Measurements from ENCODE around the gene DCC.

DCC gene

DNA sequence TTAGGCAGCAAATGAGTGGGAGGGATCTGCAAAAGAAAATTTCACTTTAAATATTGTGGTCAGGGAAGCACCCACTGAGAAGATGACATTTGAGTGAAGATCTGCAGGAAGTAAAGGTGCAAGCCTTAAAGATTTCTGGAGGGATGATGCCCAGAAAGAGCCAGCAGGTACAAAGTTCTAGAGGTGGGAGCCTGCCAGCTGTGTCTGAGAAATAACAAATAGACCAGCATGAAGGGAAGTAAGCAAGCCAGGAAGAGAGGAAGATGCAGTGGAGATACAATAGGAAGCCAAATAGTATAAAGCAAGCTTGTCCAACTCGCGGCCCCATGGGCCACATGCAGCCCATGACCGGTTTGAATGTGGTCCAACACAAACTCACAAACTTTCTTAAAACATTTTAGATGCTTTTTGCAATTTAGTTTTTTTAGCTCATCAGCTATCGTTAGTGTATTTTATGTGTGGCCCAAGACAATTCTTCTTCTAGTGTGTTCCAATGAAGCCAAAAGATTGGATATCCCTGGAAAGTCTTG, 489.9 kb downstream of the DCC start:
- no peak for DNase-seq

DNA sequence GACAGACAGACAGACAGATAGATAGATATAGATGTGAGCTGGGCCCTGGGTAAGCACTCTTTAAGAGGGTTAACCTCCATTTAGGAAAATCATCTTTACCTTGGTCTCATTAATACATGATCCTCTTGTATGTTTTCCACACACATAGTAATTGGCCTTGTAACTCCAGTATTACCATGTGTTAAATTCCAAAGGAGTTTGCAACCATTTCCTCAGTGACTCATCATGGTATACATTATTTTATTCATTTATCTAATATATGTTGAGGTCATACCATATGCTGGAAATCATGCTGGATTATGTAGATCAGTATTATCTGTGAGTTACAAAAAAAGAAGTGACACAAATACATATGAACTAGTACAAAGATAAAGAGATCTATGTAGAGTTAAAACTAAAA, 504.3 kb downstream of the DCC start:
- no peak for DNase-seq

DNA sequence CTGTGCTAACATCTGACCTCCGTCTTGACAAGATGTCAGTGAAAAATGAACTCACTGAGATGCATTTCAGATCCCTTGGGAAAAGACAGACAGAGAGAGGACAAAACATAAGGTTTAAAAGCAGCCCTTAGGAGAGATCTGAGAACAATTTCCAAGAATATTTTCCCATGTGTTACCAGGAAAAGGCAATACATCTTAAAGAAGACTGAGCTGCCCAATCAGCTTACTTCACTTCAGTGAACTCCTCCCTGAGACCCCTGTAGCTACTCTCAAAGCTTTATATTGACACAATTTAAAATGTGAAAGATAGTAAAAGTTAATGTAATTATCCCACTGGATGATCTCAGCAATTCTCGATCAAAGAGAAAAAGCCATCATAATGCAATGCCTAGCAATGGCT, 505.0 kb downstream of the DCC start:
- no peak for DNase-seq

DNA sequence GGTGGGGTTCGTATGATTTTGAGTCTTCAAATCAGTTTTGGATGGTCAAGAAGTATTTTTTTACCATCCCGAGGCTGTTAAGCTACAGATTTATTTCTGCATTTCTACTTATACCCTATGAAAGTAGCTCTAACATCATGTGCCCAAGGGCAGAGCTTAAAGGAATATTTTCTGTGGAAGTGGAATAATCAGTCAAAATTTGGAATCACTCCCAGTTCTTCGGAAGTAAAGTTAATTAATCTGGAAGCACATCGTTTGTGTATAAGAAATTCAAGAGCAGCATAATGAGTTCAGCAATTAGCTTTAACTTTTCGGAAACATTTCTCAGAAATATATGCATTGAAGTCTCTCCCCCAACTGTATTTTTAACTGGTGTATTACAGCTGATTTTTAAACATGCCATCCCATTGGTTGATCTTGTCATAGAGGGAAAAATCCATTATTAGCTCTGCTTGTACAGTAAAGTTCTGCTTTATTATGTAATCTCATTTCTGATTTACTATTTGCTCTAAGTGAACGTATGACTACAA, 510.1 kb downstream of the DCC start:
- no peak for DNase-seq

DNA sequence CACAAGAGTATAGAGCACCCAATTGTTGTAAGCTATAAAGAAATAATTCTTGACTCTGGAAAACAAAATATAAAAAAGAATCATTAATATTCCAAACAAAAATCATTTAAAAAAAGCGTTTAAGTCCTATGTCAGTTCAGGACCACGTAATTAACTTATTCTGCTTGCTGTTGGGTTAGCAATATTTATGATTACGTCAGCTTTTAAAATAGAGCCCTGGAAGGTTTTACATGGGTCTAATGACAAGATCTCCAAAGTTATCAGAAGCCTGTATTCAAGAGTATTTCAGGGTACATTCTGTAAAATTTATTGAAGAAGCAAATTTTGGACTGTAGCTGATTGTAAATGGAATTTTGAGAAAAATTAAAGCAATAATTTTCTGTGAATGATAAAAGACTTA, 521.6 kb downstream of the DCC start:
- no peak for DNase-seq

DNA sequence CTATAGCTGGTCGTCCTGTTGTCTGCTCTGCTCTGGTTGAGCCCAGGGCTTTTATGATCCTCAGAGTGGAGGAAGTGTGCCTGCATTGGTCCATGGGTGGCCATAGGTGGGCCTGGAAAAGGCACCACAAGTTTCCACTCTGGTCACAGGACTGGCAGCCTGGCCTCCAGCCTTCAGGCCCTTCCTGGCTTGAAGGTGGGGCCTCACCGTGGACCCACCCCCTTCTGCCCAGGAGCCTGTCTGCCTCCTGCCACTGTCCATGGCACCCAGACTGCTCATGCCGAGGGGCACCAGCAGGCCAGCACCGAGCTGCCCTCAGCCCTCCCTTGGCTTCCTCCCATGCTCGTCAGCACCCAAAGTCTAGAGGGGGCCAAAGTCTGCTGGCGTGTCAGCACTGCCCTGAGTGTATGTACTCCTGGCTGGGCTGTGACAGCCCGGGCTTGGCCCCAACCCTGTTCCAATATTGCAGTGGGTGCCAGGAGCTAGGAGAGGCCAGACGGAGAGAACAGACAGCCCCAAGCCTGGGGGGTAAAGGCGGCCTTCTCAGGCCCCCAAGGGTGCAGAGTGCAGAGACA, 529.4 kb downstream of the DCC start:
- no peak for DNase-seq

DNA sequence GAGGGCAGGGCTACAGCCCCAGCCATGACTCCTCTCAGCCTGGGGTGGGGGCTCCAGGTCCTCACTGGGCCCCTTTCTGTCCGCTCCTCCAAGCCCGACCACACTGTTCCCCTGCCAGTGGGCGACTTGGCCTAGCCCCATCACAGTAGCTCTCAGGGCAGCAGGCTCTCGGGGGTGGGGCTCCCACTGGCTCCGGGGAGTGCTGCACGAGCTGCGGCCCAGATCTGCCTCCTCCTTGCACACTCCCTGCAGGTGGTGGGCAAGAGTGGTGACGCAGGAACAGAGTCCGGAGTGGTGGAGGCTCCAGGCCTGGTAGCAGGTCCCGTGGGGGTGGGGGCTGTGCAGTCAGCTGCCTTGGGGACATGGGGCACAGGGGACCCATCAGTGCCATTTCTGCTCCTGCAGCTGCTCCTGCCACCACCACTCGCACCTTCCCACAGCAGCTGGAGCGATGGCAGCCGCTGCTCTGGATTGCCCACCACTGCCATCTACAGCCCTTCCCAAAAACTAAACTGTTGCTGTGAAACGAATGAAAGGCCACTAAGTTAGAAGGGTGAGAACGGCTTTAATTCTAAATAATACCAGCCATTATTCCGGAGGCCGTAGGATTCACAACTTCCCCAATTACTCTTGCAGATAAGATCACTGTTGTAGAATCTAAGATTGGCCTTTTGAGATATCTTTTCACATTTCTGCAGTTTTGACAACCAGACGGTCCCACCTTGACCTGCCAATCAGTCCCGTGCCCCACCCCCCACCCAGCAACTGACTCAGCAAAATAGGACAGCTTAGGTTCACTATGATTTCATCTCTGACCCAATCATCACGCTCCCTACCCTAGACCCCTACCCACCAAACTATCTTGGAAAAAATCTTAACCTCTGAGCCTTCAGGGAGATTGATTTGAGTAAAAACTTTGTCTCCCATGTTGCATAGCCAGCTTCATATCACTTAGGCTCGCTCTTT, 530.2 kb downstream of the DCC start:
- no peak for DNase-seq

DNA sequence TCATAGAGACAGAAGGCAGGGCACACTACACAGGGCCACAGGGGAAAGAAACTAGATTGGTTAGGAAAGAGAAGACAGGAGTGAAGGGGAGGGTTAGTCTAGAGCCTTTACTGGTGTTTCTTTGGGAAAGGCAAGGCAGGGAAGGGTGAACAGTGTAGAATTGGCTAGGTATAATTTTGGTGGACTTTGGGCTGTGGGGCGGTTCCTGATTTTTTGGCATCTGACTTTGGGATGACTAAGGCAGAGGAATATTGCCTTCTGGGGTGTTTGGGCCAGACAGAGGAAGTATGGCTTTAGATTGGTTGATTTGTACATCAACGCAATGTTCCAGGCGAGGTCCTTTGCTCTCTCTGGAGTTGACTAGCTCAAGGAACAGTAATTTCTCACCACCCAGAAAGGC, 534.8 kb downstream of the DCC start:
- no peak for DNase-seq

DNA sequence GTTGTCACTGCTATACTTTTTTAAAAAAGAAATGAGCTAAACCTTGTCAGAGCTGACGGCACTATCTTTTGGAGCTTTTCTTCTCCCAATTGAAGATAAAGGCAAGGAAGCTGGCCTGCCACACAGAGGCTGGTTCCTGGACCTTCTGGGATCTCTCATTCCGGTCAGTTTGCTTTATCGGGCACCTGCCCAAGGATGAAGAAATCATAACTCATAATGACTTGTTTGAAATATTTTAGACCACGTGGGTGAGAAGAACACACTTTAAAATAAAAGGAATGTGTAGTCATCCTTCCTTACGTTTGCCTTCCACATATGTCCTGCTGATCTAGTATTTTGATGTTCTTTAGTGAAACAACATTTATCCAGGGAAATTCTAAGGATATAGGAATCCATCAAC, 535.7 kb downstream of the DCC start:
- DNase-seq = no peak

DNA sequence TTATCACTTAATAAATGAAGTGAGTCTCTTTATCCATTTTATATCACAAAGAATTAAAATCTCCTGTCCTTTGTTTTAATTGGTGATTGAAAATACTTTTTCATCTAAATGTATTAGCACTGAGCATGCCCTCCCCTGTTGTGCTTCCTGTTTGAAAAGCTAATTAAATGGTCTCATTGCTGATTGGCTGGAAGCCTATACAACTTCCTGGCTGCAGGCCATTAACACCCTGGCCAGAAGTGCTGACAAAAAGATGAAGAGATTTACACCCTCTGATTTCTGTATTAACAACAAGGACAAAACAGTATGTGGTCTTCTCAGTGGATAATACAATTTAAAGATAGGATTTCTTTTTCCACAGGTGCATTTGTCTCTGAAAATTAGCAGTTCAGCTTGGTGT, 548.0 kb downstream of the DCC start:
- no peak for DNase-seq

DNA sequence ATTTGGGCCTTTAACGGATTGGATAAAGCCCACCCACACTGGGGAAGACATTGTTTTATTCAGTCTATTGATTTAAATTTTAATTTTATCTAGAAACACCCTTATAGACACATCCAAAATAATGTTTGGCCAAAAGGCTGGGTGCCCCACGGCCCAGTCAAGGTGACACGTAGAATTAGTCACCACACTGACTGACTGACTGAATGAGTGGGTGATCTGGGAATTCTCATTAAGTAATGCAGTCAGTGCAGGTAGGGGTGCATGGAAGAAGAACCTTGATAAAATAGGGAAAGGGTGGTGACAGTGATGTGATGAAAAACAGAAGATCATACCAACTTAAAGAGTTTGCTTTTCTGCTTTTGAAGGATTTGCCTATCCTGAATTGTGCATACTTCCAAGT, 554.8 kb downstream of the DCC start:
- no peak for DNase-seq

DNA sequence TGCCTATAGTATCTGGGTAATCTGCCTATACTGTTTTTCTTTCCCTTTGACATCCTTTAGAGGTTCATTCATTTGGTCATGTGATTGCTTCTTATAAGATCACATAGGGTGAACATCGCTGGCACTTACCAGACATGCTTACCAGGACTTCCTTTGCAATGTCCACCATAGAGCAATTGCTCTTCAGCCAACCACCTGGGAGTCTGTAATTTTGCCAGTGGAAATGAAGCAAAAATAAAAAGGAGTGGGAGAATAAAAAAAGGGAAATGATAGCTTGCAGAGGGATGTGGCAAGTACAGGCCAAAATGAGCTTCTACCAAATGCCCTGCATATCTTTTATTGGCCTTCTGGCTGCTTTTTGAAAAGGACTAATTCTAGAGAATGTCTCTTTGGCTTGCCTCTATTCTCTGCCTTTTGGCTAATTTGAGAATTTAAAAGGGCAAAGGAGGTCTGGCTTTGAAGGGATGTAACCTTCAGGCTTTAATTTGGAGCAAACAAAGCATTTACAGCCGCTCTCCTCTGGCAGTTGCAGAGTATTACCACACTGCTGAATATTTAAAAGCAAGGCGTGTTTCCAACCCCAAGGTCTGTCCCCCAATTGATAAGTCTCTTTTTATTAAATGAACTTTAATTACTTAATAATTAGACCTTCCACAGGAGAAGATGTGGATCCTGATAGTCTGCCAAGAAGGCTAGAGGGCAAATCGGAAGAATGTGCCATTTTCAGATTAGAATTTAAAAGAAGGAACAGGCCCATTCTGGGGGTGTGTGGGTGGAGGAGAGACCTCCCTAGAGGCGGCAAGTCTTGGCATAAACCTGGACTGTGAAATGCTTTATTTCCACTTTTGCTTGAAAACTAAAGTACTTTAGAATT, 557.9 kb downstream of the DCC start:
- DNase-seq = no peak

DNA sequence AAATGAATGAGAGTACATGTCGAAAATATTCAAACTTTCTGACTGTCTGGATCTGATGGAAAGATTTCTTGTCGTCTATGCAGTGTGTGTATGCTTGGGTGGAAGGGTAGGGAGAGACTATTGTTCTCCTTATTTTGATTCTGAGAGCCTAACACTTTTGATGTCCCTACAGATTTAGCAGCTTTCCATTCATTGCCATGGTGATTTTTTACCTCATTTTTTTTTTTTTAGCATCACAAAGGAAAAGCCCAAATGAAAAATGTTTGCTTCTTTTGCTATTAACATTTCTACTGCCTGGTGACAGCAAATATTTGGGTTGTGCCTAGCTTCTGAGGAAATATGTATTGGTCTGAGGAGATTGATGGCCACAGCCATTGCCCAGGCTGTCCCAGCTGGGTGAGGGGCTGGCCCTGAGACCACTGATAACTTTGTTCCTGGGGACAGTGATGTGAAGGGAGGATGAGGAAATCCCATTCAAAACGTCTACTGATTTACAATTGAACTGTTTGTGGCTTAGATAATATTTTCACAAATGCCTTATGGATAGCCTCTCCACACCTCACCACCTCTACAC, 558.6 kb downstream of the DCC start:
- no peak for DNase-seq

DNA sequence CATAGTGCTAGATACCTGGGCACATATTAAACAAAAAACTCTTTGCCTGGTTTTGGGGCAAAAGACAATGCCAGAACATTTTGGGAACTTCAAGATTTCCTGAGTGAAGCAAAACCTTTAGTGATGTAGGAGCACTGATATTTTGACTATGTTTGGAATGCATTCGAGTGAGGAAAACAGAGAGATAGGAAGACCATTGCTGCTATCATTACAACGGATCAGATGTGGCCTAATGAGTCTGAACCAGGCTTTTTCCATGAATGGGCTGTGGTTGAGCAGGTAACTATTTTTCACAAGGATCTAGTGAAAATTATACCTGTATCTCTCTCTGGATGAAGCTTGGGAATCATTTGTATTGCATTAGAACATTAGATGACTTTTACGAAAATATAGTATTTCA, 562.2 kb downstream of the DCC start:
- no peak for DNase-seq

DNA sequence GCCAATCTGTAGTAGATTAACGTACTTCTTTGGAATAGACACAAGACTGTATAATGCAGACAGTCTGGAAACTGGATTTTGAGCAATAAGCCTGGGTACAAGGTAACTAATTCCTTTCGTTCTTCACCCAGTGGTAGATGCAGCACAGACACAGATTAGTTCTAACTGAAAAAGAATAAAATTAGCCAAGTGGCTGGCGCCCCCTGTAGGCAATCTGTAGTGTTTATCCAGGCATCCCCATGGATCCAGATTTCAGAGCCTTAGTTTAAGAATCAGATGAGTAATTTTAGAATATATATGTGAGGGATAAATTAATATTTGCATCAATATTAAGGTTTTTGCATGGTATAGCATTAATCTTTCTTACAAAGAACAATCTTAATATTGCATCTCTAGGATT, 563.9 kb downstream of the DCC start:
- DNase-seq = no peak

DNA sequence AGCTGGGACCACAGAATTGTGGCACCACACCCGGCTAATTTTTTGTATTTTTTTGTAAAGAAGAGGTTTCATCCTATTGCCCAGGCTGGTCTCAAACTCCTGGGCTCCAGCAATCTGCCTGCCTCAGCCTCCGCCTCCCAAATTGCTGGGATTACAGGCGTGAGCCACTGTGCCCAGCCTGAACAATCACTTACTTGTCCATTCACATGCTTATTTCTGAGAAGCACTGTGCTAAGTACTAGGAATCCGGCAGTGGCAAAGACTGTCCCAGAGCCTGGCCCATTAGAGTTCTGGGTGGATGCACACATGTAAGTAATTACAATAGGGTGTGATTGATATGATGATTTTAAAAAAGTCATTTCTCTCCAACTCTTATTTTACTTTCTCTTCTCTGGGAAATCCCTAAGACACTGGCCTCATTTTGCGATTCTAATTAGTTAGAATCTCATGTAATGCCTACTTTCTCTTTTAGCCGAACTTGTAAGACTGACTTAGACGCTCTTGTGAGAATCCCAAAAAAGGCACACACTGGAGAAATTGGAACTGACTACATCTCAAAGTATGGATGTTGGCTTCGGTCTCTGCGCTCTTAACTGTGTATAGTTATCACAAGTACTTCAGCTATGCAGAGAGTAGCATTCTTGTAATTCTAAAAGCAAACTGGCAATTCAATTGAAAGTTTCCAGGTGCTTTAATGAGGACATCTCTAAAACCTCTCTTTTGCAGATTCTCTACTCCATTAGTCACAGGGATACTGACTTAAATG, 567.7 kb downstream of the DCC start:
- no peak for DNase-seq

DNA sequence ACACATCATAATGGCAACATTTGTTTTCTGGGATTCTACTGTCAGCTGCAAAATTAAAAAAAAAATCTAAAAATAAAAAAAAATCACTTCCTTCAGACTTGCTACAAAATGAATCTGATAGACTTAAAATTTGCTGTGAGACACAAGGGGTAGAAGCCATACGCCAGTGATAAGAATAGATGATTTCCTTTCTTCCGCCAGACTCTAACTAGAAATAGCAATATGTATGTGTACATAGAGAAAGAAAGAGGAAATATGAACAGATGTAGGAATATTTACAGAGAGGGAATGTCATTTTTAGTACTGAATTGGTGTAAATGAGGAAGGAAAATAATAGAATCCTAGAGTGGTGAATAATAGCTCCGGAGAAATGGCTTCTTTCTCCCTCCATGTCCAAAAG, 574.2 kb downstream of the DCC start:
- no peak for DNase-seq

DNA sequence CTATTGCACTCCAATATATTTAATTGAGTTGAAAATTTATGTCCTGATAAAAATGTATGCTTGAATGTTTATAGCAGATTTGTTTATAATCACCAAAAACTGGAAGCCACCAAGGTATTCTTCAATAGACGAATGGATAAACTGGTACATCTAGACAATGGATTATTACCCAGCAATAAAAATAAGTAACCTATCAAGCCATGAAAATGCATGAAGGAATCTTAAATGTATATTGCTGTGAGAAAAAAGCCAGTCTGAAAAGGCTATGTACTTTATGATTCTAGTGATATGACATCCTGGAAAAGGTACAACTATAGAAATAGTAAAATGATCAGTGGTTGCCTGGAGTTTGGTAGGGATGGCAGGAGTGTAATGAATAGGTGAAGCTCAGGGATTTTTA, 580.7 kb downstream of the DCC start:
- no peak for DNase-seq

DNA sequence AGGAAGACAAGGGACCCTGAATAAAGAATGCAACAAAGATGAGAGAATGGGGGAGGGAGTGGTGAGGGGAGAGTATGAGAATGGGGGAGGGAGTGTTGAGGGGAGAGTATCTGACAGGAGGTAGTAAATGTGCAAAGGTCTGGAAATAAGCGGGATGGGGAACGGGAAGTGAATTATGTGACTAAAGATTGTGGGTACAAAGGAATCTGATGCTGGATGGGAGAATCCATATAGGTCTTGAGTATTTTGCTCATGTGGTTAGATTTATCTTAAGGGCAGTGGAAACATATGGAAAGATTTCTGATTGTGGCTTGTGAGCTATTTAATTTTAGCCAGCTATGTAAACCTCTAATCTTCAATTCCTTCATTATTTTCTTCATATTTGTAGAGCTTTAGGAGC, 593.4 kb downstream of the DCC start:
- no peak for DNase-seq

DNA sequence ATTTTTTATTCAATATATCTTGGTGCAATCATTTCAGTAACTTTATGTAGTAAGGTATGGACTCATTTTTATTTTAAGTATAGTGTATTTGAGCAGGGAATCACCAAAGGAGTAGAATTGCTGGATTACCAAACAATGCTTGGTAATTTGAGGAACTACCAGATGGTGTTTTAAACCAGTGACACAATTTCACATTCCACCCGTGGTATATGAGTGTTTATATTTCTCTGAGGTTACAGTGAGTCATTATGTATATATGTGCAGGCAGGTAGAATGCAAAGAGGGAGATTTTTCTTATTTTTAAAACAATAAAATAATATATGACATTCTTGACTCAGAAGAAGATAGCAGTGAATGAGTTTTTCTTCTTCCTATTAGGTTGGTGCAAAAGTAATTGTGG, 596.9 kb downstream of the DCC start:
- no peak for DNase-seq

DNA sequence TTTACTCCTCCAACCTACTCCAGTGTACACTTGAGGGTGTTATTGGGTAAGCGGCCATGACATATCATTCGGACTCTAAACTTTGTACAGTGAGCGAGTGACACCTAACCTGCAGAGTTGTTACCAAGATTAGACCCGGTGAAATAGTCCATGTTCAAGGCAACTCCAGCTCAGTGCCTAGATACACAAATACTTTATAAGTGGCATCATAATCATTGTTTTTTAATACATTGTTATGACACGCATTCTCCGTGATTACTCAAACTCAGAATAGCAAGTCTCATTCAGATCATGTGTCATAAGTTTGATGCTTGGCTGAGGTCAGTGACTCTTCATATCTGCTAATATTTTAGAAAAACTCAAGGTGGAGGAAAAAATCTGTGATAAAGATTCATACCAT, 597.8 kb downstream of the DCC start:
- DNase-seq = no peak

DNA sequence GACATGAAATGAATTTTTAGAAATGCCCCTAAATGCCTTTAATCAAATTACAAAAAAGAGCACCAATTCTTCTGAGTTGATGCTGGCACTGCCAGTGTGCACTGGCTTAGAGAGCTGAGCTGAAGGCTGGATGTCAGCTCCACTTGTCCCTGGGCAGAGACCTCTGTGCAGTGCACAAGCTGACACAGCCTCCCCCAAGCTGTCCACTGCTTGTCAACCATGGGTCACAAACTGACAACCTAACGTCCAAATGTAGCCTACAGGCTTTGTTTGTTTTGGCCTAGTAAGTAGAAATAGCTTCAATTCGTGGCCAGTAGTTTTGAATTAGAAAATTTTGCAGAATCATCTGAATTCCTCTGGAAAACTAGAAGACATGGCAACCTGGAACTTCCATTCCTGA, 605.6 kb downstream of the DCC start:
- no peak for DNase-seq
